ENCODE data around the gene TATDN3.

- TF ChIP-seq CTCF (IDR thresholded peaks at IDR 0.05) (no peak), POLR2A (IDR thresholded peaks at IDR 0.05) (no peak)
These were observed 17.1 kb upstream of the TATDN3 start for GRCh38 chr1:212774584-212774983.

Measured in adrenal gland (tissue), 5 donors.